Amniotic stem cell (primary cell): ENCODE measurements around the gene SAFB.

Experiments used
- DNase-seq: peaks from one replicate; lab custom pipeline; 2025; lab: John Stamatoyannopoulos, UW

Gene SAFB

GRCh38 chr19:5666921-5667610, 44.2 kb downstream of the SAFB start:
- no peak for DNase-seq

GRCh38 chr19:5667751-5668271, 44.9 kb downstream of the SAFB start:
- no peak for DNase-seq

- no peak for DNase-seq
These were observed 46.3 kb downstream of the SAFB start for GRCh38 chr19:5669212-5669611.

GRCh38 chr19:5671600-5671999, 48.7 kb downstream of the SAFB start:
- no peak for DNase-seq

- DNase-seq: no peak
These were observed 50.0 kb downstream of the SAFB start for GRCh38 chr19:5672708-5673459.

- no peak for DNase-seq
These were observed 50.9 kb downstream of the SAFB start for GRCh38 chr19:5673752-5674151.

GRCh38 chr19:5674714-5675113, 51.8 kb downstream of the SAFB start:
- DNase-seq: no peak

GRCh38 chr19:5676105-5676771, 53.4 kb downstream of the SAFB start:
- DNase-seq: no peak

GRCh38 chr19:5676772-5677105, 53.9 kb downstream of the SAFB start:
- DNase-seq: no peak

GRCh38 chr19:5677136-5677535, 54.3 kb downstream of the SAFB start:
- no peak for DNase-seq

GRCh38 chr19:5677580-5677979, 54.7 kb downstream of the SAFB start:
- no peak for DNase-seq

- DNase-seq: no peak
These were observed 55.3 kb downstream of the SAFB start for GRCh38 chr19:5678071-5678718.

GRCh38 chr19:5679289-5680083, 56.6 kb downstream of the SAFB start:
- DNase-seq: no peak

GRCh38 chr19:5680084-5680436, 57.2 kb downstream of the SAFB start:
- DNase-seq: no peak

- DNase-seq: peak; percentile 96
These were observed 57.8 kb downstream of the SAFB start, which contains the start of the genes HSD11B1L and MICOS13 for GRCh38 chr19:5680437-5681368. TSS of gene HSD11B1L (plus strand) at chr19:5681027. CDS start at chr19:5684833, 3,806 bp downstream. TSS of gene MICOS13 (minus strand) at chr19:5680516. CDS start at chr19:5680486, 30 bp downstream.

- no peak for DNase-seq
These were observed 58.7 kb downstream of the SAFB start for GRCh38 chr19:5681391-5682106.

- DNase-seq: no peak
These were observed 59.2 kb downstream of the SAFB start for GRCh38 chr19:5682107-5682482.

GRCh38 chr19:5683177-5683886, 60.4 kb downstream of the SAFB start:
- DNase-seq: no peak
